Measurements from ENCODE around the gene TP63. TPM values are rescaled to one million over a fixed set of nuclear protein-coding genes. Genes with fewer than 3 reads are reported as not detected.

Gene TP63
- total and polyA plus RNA-seq, 2 donors (not counting 3 experiments of a cell fraction or from before 2014, with no cell fraction given) = not detected

DNA sequence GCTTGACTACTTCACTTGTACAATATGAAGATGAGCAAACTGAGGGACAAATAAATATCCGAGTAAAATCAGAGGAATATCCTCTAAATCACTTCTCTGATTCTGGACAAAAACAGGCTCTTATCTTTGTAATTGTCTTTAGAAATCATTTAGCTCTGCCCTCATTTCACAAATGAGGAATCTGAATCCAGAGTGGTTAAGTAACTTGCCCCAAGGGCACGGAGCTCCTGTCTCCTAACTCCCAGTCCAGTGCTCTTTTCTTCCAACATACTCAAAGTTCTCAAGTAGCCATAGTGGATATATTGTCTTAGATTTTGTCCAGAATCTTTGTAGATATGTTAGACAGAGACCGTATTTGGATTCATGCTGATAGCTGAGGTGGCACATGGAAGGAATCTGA is 156.0 kb downstream of the TP63 start:
- Histone ChIP-seq H3K36me3 (ENCODE audit: control insufficient read depth in 2 of 2, extremely low read depth in 1 of 2, insufficient read depth in 2 of 2, low read length in 2 of 2) (no peaks in the 10 kb centered on the region), H3K9me1 (replicated peaks; ENCODE audit: control insufficient read depth, extremely low read depth, insufficient read depth, low read length) (no peaks in the 10 kb centered on the region), H3K4me1 (ENCODE audit: control insufficient read depth, extremely low read depth, insufficient read depth, low read length) (peaks cover 20% of the 10 kb centered on the region), H3K9me3 (replicated peaks; ENCODE audit: control insufficient read depth, insufficient read depth, low read length) (no peaks in the 10 kb centered on the region), H2AFZ (ENCODE audit: low read depth, low read length) (no peak overlapping the region), H3K4me2 (ENCODE audit: insufficient read depth, low read length) (no peak overlapping the region), H4K20me1 (replicated peaks; ENCODE audit: control insufficient read depth, extremely low read depth, insufficient read depth, low read length) (no peaks in the 10 kb centered on the region), H3K4me3 (replicated peaks in 1 of 3; ENCODE audit: insufficient read depth in 1 of 3, low read depth in 1 of 3, low read length in 3 of 3) (no peak overlapping the region), H3K27me3 (ENCODE audit: control insufficient read depth in 2 of 2, insufficient read depth in 2 of 2, low read length in 2 of 2) (no peaks in the 10 kb centered on the region), H3K27ac (ENCODE audit: insufficient read depth, low read depth, low read length) (no peak overlapping the region), H3K9ac (replicated peaks; ENCODE audit: extremely low read depth, insufficient read depth, low read length) (no peak overlapping the region), H3K79me2 (ENCODE audit: control insufficient read depth, insufficient read depth, low read length) (no peaks in the 10 kb centered on the region)
- ChIA-PET POLR2A (no interaction called here), CTCF (interaction anchor here (0.8 to 4.2 kb wide), 9 partner anchors 10 to 162 kb away, joined by 3 to 25 read pairs (median 4); no protein-coding TSS in a partner anchor)
- dilution Hi-C loops (cut with MboI; ENCODE audit: extremely low pct_ligation_motif_present, low sequenced_read_pairs) (no loop called here), intact Hi-C loops (cut with micrococcal nuclease) (no loop called here)
- FAIRE-seq (no peak), DNase-seq (ENCODE audit: low read depth, low spot score) (no peak)
- no peak for TF ChIP-seq GATA2 (IDR thresholded peaks at IDR 0.05; ENCODE audit: insufficient read depth, insufficient read length, low read depth, low read length)
- TF ChIP-seq, protein P1, sequence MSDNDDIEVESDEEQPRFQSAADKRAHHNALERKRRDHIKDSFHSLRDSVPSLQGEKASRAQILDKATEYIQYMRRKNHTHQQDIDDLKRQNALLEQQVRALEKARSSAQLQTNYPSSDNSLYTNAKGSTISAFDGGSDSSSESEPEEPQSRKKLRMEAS (IDR thresholded peaks at IDR 0.05; ENCODE audit: insufficient read depth, insufficient read length) = no peak
- TF ChIP-seq POLR2AphosphoS5 (IDR thresholded peaks at IDR 0.05; ENCODE audit: insufficient read depth, low read depth, low read length) = no peak
- TF ChIP-seq, protein P2, sequence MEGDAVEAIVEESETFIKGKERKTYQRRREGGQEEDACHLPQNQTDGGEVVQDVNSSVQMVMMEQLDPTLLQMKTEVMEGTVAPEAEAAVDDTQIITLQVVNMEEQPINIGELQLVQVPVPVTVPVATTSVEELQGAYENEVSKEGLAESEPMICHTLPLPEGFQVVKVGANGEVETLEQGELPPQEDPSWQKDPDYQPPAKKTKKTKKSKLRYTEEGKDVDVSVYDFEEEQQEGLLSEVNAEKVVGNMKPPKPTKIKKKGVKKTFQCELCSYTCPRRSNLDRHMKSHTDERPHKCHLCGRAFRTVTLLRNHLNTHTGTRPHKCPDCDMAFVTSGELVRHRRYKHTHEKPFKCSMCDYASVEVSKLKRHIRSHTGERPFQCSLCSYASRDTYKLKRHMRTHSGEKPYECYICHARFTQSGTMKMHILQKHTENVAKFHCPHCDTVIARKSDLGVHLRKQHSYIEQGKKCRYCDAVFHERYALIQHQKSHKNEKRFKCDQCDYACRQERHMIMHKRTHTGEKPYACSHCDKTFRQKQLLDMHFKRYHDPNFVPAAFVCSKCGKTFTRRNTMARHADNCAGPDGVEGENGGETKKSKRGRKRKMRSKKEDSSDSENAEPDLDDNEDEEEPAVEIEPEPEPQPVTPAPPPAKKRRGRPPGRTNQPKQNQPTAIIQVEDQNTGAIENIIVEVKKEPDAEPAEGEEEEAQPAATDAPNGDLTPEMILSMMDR (IDR thresholded peaks at IDR 0.05; ENCODE audit: extremely low read depth in 1 of 2, insufficient read depth in 1 of 2, low read depth in 1 of 2, low read length in 2 of 2) = no peak
- TF ChIP-seq EZH2 (IDR thresholded peaks at IDR 0.05; ENCODE audit: borderline replicate concordance, low read depth, low read length, severe bottlenecking) = no peak
- no peak for TF ChIP-seq MYC (IDR thresholded peaks at IDR 0.05; ENCODE audit: low read depth, low read length)
- BruUV-seq (replicated peaks) = no TSS peak

Measured in endothelial cell of umbilical vein (primary cell).